ENCODE results near the gene CDT1.

CDT1 gene

DNA sequence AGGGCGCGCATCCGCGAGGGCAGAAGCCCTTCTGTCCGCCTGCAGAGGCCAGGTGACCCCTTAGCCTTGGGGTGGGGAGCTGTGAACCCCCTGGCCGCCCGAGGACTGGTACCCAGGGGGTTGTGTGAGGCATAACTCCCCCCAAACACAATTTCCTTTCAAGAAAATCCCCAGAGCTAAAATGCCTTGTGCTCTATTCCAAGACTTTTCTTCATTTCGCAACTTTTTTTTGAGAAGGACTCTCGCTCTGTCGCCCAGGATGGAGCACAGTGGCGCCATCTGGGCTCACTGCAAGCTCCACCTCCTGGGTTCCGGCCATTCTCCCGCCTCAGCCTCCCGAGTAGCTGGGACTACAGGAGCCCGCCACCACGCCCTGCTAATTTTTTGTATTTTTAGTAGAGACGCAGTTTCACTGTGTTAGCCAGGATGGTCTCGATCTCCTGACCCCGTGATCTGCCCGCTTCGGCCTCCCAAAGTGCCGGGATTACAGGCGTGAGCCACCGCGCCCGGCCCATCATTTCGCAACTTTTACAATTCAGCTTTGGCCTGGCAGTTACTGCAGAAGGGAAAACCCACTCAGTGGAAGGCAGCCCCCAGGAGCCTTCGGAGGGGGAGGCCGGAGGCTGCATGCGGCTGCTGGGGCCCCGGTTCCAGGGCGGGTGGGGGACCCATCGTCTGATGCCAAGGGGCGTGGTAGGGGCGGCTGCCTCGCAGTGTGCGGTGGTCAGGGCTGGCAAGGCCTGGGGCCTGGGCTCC lies 9.1 kb downstream of the CDT1 start:
- Histone ChIP-seq H3K27me3 (ENCODE audit: insufficient read depth, insufficient read length) (no peaks in the 10 kb centered on the region), H3K4me3 (ENCODE audit: insufficient read length, low read depth) (peak overlapping the region; percentile 89), H3K4me1 (ENCODE audit: insufficient read depth, insufficient read length) (peaks cover 27% of the 10 kb centered on the region), H3K9ac (ENCODE audit: insufficient read length, low read depth) (peak overlapping the region; percentile 99), H3K36me3 (ENCODE audit: insufficient read depth, insufficient read length, low read length) (peaks cover 41% of the 10 kb centered on the region), H3K9me3 (ENCODE audit: insufficient read depth, low read length) (no peaks in the 10 kb centered on the region)
- no peak for DNase-seq (ENCODE audit: low read depth, low spot score)
- TF ChIP-seq SUZ12 (IDR thresholded peaks at IDR 0.05; ENCODE audit: extremely low read depth, insufficient read depth, insufficient read length) (no peak), YY1 (IDR thresholded peaks at IDR 0.05; ENCODE audit: insufficient read depth, insufficient read length) (no peak), ZNF274 (IDR thresholded peaks at IDR 0.05; ENCODE audit: low read depth, low read length) (no peak)

DNA sequence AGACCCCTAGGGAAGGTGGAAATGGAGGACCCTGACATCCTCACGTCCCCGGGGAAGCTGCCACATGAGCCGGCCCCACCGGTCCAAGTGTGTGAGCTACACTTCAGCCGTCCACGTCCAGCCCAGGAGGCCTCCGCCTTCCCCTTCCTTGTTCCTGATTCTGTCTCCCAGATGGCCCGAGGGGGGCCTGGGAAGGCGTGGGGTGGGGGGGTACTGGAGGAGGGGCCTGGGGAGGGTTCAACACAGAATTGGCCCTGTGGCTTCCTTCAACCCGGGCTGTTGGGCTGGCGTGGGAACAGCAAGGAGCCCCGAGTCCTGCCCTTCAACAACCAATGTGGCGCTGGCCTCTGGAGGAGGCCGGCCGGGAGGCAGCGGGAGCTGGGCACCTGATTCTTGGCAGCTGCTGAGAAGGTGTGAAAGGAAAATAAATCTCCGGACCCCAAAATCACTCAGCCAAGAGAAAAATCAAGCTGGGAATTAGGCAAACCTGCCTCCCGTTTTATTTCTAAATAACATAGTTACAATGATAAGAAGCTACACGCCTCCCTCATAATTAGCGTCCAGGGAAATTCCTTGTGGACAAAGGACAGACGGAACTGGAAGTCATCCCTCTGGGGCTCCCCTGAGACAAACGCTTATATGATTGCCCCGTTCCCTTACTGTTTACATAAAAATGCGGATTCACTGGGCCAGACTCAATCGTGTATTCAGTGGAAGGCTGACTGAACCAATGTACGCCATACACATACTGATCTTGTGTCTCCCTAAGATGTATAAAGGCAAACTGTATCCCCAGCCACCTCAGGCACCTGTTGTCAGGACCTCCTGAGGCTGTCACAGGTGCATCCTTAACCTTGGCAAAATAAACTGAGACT lies 9.9 kb downstream of the CDT1 start:
- DNase-seq (ENCODE audit: low read depth, low spot score) = no peak
- Histone ChIP-seq H3K36me3 (ENCODE audit: insufficient read depth, insufficient read length, low read length) (peaks cover 33% of the 10 kb centered on the region), H3K9ac (ENCODE audit: insufficient read length, low read depth) (peak overlapping the region; percentile 64), H3K4me3 (ENCODE audit: insufficient read length, low read depth) (no peak overlapping the region), H3K4me1 (ENCODE audit: insufficient read depth, insufficient read length) (peaks cover 27% of the 10 kb centered on the region), H3K9me3 (ENCODE audit: insufficient read depth, low read length) (no peaks in the 10 kb centered on the region), H3K27me3 (ENCODE audit: insufficient read depth, insufficient read length) (no peaks in the 10 kb centered on the region)
- no peak for TF ChIP-seq SUZ12 (IDR thresholded peaks at IDR 0.05; ENCODE audit: extremely low read depth, insufficient read depth, insufficient read length)
- no peak for TF ChIP-seq ZNF274 (IDR thresholded peaks at IDR 0.05; ENCODE audit: low read depth, low read length)
- no peak for TF ChIP-seq YY1 (IDR thresholded peaks at IDR 0.05; ENCODE audit: insufficient read depth, insufficient read length)

DNA sequence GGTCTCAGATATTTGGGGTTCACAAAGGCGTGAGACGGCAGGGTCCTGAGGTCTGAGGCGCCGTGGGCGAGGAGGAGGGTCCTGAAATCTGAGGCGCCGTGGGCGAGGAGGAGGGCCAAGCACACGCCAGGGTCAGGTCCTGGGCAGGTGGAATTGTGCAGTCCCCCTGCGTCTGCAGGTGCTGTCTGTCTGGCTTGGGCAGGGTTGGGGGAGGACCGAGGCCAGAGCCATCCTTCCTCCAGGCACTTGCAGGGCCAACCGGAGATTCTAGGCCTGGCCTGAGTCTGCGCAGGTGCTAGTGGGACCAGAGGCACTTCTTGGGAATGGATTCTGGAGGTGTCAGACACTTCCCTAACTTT lies 10.5 kb downstream of the CDT1 start:
- Histone ChIP-seq H3K4me3 (ENCODE audit: insufficient read length, low read depth) (no peak overlapping the region), H3K36me3 (ENCODE audit: insufficient read depth, insufficient read length, low read length) (peaks cover 27% of the 10 kb centered on the region), H3K9me3 (ENCODE audit: insufficient read depth, low read length) (no peaks in the 10 kb centered on the region), H3K9ac (ENCODE audit: insufficient read length, low read depth) (no peak overlapping the region), H3K27me3 (ENCODE audit: insufficient read depth, insufficient read length) (no peaks in the 10 kb centered on the region), H3K4me1 (ENCODE audit: insufficient read depth, insufficient read length) (peaks cover 27% of the 10 kb centered on the region)
- no peak for DNase-seq (ENCODE audit: low read depth, low spot score)
- TF ChIP-seq YY1 (IDR thresholded peaks at IDR 0.05; ENCODE audit: insufficient read depth, insufficient read length) (no peak), SUZ12 (IDR thresholded peaks at IDR 0.05; ENCODE audit: extremely low read depth, insufficient read depth, insufficient read length) (no peak), ZNF274 (IDR thresholded peaks at IDR 0.05; ENCODE audit: low read depth, low read length) (no peak)

DNA sequence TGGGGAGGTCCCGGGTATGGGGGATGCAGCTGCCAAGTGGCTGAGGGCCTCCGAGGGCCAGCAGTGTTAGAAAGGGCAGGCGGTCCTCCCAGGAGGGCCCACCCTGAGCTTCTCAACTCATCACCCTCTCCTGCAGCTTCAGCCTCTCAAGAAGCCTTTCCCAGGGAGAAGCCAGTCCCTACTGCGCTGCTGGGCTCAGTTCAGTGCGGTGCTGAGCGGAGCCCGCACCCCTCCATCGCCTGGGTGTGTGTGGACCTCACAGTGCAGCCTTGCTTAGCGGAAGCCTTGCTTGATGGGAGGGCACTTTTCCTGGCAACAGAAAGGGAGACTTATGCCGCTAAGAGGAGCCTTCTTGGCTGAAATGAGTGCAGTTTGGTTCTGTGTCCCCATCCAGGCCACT lies 11.6 kb downstream of the CDT1 start:
- H3K4me3 ChIP-seq (ENCODE audit: insufficient read length, low read depth) = no peak overlapping the region
- no peak for DNase-seq (ENCODE audit: low read depth, low spot score)
- peak overlapping the region; percentile 26 for H3K9ac ChIP-seq (ENCODE audit: insufficient read length, low read depth)
- no peaks in the 10 kb centered on the region for H3K9me3 ChIP-seq (ENCODE audit: insufficient read depth, low read length)
- no peaks in the 10 kb centered on the region for H3K27me3 ChIP-seq (ENCODE audit: insufficient read depth, insufficient read length)
- peaks cover 19% of the 10 kb centered on the region for H3K4me1 ChIP-seq (ENCODE audit: insufficient read depth, insufficient read length)
- TF ChIP-seq ZNF274 (IDR thresholded peaks at IDR 0.05; ENCODE audit: low read depth, low read length) (no peak), YY1 (IDR thresholded peaks at IDR 0.05; ENCODE audit: insufficient read depth, insufficient read length) (no peak), SUZ12 (IDR thresholded peaks at IDR 0.05; ENCODE audit: extremely low read depth, insufficient read depth, insufficient read length) (no peak)
- peaks cover 16% of the 10 kb centered on the region for H3K36me3 ChIP-seq (ENCODE audit: insufficient read depth, insufficient read length, low read length)

DNA sequence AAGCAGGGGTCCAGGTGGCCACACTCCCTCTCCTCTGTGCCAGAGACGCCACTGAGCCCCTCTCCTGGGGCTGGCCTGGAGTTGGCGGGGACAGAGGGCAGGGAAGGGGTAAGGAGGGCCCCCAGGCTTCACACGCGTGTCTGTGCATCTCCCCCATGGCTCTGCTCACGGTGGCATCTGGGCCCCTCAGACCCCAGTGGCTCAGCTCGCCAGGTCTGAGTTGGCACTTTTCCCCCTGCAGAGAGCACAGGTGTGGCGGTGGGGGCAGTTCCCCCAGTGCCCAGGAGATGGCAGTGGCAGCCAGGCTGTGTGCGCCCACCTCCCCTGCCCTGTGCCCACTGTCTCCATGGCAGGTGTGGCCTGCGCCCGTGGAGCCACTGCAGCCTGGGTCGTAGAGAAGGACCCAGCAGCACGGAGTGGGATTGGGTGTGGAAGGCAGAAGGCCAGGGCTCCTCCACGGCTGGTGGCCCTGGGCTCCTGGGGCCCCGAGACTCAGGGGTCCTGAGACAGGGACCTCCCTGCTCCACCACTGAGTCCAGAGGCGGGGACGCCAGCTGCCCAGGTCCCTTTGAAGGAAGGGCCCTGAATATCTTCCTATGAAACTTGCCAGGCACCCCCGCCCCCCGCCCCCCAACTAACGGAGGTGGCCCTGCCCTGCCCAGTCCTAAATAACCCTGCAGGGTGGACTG lies 12.5 kb downstream of the CDT1 start:
- Histone ChIP-seq H3K4me1 (ENCODE audit: insufficient read depth, insufficient read length) (peaks cover 15% of the 10 kb centered on the region), H3K36me3 (ENCODE audit: insufficient read depth, insufficient read length, low read length) (peaks cover 11% of the 10 kb centered on the region), H3K4me3 (ENCODE audit: insufficient read length, low read depth) (no peak overlapping the region), H3K9me3 (ENCODE audit: insufficient read depth, low read length) (no peaks in the 10 kb centered on the region), H3K27me3 (ENCODE audit: insufficient read depth, insufficient read length) (no peaks in the 10 kb centered on the region), H3K9ac (ENCODE audit: insufficient read length, low read depth) (peak overlapping the region; percentile 32)
- TF ChIP-seq ZNF274 (IDR thresholded peaks at IDR 0.05; ENCODE audit: low read depth, low read length) (no peak), YY1 (IDR thresholded peaks at IDR 0.05; ENCODE audit: insufficient read depth, insufficient read length) (no peak), SUZ12 (IDR thresholded peaks at IDR 0.05; ENCODE audit: extremely low read depth, insufficient read depth, insufficient read length) (no peak)
- no peak for DNase-seq (ENCODE audit: low read depth, low spot score)

DNA sequence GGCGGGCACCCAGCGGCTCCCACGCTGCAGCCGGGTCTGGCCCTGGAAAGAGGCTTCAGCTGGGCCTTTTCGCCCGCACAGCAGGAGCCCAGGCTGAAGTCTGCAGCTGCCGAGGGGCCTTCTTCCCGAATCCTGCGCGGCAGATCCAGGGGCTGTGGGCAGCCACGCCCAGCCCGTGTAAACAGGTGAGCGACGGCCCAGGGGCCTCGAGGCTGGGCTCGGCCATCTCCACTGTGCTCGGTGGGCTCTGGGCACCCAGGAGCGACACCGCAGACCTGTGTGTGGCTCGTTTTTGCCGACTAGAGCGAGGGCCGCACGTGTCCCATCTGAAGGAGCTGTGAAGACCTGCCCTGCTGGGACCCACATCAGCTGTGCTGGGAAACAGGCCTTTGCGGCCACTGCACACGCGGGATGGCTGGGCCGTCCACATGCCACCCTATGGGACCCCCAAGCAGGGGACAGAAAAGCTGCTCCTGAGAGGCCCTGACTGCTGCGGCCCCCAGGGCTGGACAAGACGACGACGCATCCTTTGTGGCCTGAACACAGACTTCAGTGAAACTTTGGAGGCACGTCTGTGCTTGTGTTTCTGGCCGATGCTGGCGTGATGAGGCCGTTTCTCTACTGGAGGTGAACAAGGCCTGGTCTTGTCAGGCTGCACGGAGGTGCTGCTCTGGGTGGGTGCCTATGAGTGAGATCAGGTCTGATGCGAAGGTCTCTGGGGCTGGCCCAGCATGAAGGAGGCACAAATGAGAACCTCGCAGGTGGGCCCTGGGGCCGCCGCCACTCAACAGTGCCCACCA lies 13.3 kb downstream of the CDT1 start:
- peak overlapping the region; percentile 32 for H3K9ac ChIP-seq (ENCODE audit: insufficient read length, low read depth)
- DNase-seq (ENCODE audit: low read depth, low spot score) = no peak
- peaks cover 16% of the 10 kb centered on the region for H3K4me1 ChIP-seq (ENCODE audit: insufficient read depth, insufficient read length)
- H3K4me3 ChIP-seq (ENCODE audit: insufficient read length, low read depth) = no peak overlapping the region
- TF ChIP-seq ZNF274 (IDR thresholded peaks at IDR 0.05; ENCODE audit: low read depth, low read length) = no peak
- TF ChIP-seq YY1 (IDR thresholded peaks at IDR 0.05; ENCODE audit: insufficient read depth, insufficient read length) = no peak
- no peak for TF ChIP-seq SUZ12 (IDR thresholded peaks at IDR 0.05; ENCODE audit: extremely low read depth, insufficient read depth, insufficient read length)
- peaks cover 18% of the 10 kb centered on the region for H3K36me3 ChIP-seq (ENCODE audit: insufficient read depth, insufficient read length, low read length)
- H3K27me3 ChIP-seq (ENCODE audit: insufficient read depth, insufficient read length) = no peaks in the 10 kb centered on the region
- H3K9me3 ChIP-seq (ENCODE audit: insufficient read depth, low read length) = no peaks in the 10 kb centered on the region

All from NT2/D1 (cell line).